Measurements from ENCODE around the gene KBTBD3.
A peak's percentile ranks its signal among the peaks of the same experiment; 100 is the strongest.
"Not testable (repeated sequence)": the region's sequence is repeated elsewhere in the genome, so short reads cannot be mapped to it uniquely, and the experiment has no call there.

Gene KBTBD3

DNA sequence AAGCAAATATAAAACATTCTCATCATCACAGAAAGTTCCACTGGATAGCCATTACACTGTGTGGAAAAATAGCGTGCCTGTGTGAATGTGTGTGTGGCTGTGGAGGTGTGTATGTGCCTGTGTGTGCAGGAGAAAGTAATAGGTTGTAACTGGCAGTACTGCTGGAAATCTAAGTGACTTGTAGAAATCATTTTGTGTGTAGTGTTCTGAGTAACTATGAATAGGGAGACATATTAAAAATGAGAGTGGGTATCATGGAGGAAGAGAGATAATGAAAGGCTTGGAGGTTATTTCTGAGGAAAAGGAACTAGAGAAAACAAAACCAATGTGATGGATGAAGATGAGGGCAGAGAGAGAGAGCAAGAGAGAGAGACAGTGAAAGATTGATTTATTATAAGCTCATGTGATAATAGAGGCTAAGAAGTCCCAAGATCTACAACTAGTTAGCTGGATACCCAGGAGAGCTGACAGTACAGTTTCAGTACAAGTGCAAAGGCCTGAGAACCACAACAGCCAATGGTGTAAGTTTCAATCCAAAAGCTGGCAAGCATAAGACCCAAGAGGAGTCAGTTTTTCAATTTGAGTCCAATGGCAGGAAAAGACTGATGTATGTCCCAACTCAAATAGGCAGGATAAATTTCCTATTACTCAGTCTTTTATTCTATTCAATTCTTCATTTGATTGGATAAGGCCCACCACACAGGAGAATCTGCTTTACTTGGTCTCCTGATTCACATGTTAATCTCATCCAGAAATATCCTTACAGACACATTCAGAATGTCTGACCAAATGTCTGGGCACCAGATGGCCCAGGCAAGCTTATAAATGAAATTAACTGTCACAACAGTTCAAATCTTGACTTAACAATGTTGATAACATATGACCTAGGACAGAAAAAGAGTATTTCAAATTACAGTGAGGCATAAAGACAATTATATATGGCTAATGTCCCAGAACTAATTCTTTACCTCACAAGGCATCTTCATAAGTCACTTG, 14.9 kb downstream of the KBTBD3 start:
- DNase-seq (ENCODE audit: low read depth, low spot score), result no peak

DNA sequence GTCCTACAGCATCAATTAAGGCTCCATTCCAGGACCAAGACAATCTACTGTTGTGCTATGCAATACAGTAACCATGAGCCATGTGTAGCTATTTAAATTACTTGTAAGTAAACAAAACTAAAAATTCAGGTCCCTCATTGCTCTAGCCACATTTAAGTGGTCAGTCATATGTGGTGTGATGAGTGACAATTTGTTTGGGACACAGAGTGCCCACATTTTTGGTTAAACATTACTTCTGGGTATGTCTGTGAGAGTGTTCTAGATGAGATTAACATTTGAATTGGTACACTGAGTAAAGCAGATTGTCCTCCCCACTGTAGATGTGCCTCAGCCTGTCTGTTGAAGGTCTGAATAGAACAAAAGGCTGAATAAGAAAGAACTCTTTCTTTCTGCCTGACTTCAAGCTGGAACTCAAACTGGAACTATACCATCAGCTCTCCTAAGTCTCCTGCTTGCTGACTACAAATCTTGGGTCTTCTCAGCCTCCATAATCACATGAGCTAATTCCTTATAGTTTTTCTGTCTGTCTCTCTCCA, 15.8 kb downstream of the KBTBD3 start:
- no peak for DNase-seq (ENCODE audit: low read depth, low spot score)

- DNase-seq (ENCODE audit: low read depth, low spot score), result no peak
Measured at GRCh38 chr11:106059617-106060016, 17.5 kb downstream of the KBTBD3 start.

- not testable (repeated sequence) for DNase-seq (ENCODE audit: low read depth, low spot score)
Measured at GRCh38 chr11:106058377-106058776, 18.8 kb downstream of the KBTBD3 start.

GRCh38 chr11:106051103-106051502, 26.0 kb downstream of the KBTBD3 start:
- no peak for DNase-seq (ENCODE audit: low read depth, low spot score)

DNA sequence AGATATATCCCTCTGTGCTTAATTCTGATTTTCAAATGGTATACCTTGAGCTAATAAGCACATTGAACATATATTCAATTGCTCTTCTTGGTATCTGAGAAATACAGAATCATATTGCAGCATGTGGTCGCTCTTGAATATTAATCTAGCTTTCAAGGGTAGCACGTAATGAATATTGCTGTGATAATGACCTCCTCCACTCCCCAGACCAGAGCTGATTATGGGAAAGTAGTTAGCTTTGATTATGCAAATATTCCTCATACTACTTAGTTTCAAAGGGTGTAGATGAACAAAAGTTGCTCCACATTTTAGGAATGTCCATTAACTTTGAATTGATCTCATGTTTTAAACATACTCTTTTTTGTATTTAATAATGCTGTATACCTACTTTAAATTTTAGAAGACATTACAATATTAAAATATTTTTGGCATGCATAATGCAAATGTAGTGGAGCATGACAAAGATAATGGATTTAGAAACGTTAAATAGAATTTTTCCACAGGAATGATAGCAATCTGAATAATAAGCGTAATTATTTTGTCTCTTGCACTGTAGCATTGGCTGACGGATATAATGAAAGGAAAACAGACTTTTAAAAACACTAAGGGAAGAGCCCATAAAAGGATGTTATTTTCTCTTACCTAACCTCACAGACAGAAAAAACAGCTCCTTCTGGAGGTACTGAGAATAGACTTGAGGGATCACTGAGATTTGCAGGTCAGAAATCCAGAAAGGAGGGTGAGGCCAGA, 27.2 kb downstream of the KBTBD3 start:
- DNase-seq (ENCODE audit: low read depth, low spot score), result no peak

DNA sequence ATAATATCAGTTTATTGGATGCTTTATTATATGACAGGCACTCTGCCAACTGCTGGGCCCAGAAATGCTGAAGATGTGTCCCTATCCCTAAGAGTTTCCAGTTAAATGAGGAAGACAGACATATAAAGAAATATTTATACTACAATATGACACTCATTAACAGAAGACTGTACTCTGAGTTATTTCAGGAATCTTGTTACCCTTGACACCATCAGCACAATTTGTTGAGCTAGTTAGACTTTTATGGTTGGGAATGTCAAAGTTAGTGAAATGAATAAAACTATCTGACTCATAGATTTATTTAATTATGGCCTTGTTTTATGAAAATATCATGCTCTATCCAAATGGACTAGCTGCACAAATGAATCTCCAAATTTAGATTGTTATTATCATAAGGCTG, 29.5 kb downstream of the KBTBD3 start:
- DNase-seq (ENCODE audit: low read depth, low spot score), result no peak

DNA sequence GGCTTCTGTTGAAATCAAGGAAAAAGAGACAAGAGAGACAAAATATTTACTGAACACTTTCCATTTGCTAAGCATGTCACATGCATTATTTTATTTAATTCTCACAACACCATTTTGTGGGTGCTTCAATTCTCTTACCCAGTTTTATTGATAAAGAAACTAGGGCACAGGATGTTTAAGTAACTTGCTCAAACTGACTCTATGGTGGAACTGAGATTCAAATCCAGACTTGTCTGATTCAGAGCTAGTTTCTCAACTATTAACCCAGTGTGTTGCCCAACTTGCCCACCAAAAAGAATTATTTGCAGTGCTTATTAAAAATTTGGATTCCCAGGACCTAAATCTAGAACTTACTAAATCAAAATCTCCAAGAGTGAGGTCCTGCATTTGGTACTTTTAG, 33.6 kb downstream of the KBTBD3 start:
- no peak for DNase-seq (ENCODE audit: low read depth, low spot score)

GRCh38 chr11:106032861-106033260, 44.3 kb downstream of the KBTBD3 start:
- DNase-seq (ENCODE audit: low read depth, low spot score), result no peak

GRCh38 chr11:106031936-106032335, 45.2 kb downstream of the KBTBD3 start:
- DNase-seq (ENCODE audit: low read depth, low spot score), result no peak

DNA sequence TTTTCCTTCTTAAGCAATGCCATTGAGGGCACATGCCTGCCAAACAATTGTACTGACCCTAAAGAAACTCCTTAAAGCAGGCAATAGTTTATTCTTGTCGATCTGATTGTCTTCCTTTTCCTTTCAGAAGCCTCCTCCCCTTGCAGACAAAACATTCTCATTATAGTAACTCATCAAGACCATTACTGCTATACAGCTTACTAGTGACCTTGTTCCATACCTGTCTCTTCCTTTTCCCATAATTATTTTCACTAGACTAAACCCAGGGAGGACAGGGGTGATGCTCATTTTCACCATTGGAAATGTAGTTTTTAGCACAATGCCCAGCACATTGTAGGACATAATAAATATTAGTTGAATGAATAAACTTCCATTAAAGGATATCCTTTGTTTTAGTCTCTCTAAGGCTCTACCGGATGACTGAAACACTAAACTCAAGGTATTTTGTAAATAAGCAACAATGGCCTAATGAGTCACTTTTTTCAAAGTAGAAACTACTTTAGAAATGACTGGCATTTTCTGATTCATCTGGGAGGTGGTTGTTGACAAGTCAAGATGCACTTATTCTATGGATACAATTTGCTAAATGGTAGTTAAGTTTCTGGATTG, 45.8 kb downstream of the KBTBD3 start:
- no peak for DNase-seq (ENCODE audit: low read depth, low spot score)

GRCh38 chr11:106030609-106031008, 46.5 kb downstream of the KBTBD3 start:
- DNase-seq (ENCODE audit: low read depth, low spot score), result no peak

- DNase-seq (ENCODE audit: low read depth, low spot score), result no peak
Measured at GRCh38 chr11:106022795-106023275, 54.3 kb downstream of the KBTBD3 start.

GRCh38 chr11:106021967-106022794, 55.0 kb downstream of the KBTBD3 start, which contains the start of gene MSANTD4:
MSANTD4 (minus strand) TSS chr11:106022240; CDS start chr11:106010917, 11,323 bp downstream.
- DNase-seq (ENCODE audit: low read depth, low spot score), result peak; percentile 98

- DNase-seq (ENCODE audit: low read depth, low spot score), result no peak
Measured at GRCh38 chr11:106021181-106021966, 55.8 kb downstream of the KBTBD3 start.

DNA sequence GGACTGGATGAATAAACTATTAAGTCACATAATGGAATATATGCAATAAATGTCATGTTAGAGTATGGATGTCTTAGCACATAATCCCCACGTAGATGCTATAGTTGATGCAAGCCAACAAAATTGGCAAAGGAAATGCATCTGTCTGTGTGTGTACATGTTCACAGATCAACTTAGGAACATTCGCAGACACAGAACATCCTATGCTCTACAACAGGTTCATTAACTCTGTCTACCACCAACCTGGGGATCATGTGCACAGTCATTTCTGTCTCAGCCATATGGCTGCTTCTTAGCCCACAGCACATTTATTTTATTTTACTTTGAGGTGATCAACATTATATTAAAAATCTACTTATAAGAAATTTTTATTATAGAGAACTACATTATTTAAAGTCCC, 60.1 kb downstream of the KBTBD3 start:
- no peak for DNase-seq (ENCODE audit: low read depth, low spot score)

DNA sequence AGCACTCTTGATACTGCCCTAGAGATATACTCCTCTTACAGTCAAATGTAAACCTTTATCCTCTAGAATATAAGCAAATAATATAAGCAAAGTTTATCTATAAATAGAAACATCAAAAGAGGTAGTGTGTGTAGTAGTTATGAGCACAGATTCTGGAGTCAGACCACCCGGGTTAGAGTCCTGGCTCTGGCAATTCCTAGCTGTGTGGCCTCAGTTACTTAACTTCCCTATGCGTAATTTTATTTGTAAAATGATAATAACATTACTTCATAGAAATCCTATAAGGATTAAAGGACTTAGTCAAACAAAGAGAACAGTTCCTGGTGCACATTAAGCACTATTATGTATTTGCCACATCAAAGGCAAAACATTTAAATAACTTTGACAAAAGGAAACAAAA, 62.1 kb downstream of the KBTBD3 start:
- DNase-seq (ENCODE audit: low read depth, low spot score), result no peak

DNA sequence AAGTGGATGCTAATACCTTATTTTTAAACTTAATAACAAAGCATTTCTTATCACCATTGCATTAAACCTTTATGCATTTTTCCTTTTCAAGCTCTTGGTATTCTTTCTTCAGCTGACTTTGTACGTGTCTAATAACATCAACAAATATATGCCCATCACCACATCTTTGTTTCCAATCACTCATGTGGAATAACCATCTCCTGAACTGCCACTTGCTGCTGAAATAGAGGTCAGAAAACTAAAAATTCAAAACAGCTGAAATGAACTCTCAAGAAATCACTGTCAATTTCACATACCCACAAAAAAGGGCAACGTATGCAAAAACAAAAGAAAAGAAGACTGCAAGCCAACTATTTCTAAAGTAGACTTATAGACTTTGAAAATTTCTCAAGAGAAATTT, 62.5 kb downstream of the KBTBD3 start:
- no peak for DNase-seq (ENCODE audit: low read depth, low spot score)

DNA sequence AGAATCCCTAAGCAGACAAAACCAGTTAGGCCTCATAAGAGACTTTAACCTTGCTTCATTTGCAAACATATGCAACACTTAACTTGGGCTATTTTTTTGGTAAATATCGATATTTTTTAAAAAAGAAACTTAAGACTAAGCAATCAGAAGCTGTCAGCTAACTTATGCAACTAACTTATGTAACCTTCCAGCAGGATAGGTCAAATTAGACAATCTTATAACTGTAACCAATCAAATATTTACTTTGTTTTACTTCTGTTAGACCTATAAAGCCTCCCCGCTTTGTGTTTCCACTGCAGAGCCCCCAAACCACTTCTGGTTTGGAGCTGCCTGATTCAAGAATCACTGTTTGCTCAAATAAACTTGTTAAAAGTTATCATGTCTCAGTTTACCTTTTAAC, 63.1 kb downstream of the KBTBD3 start:
- no peak for DNase-seq (ENCODE audit: low read depth, low spot score)

GRCh38 chr11:106012744-106013143, 64.4 kb downstream of the KBTBD3 start:
- peak; percentile 44 for DNase-seq (ENCODE audit: low read depth, low spot score)

All from brain pericyte (primary cell).